Measurements from ENCODE around the gene HARBI1. TPM values are rescaled to one million over a fixed set of nuclear protein-coding genes. Genes with fewer than 3 reads are reported as not detected.
A peak's percentile ranks its signal among the peaks of the same experiment; 100 is the strongest.
"Not testable (repeated sequence)": the region's sequence is repeated elsewhere in the genome, so short reads cannot be mapped to it uniquely, and the experiment has no call there.

HARBI1 gene
- polyA plus RNA-seq, 4 donors: 4.3 to 5.5 (median 5.1) TPM

DNA sequence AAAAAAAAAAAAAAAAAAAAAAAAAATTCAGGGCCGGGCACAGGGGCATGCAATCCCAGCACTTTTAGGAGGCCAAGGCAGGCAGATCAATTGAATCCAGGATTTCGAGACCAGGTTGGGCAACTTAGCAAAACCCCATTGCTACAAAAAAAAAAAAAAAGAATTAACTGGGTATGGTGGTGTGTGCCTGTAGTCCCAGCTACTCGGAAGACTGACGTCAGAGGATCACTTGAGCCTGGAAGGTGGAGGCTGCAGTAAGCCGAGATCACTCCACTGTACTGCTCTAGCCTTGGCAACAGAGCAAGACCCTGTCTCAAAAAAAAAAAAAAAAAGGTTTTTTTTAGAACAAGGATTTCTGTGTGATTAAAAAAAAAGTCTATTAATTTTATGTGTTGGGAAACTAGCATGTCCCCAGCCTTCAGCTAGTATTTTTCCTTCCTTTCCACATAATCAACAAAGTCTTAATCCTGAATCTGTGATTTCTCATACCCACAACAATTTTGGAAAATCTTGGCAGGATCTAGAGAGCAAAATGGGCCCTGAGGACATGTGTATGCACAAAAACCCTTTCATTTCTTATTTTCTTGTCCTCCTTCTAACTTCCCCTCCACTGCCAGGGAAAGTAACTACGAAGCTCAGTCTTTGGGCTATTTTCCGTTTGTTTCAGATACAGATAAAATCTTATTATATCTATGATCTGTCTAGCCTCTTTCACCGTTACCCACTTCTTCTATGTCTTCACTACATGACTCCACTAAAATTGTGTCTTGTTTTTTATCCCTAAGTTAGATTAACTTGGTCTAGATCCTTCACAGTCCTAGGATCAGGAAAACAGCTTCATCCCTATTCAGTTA is 17.5 kb downstream of the HARBI1 start:
- no peak for DNase-seq (ENCODE audit: low read depth in 4 of 4, low spot score in 2 of 4)

GRCh38 chr11:46597609-46598219 is 19.3 kb downstream of the HARBI1 start:
- no peak for DNase-seq (ENCODE audit: low read depth in 4 of 4, low spot score in 2 of 4)

GRCh38 chr11:46597155-46597554 is 19.9 kb downstream of the HARBI1 start:
- DNase-seq (ENCODE audit: low read depth in 4 of 4, low spot score in 2 of 4): no peak

GRCh38 chr11:46594785-46595184 is 22.2 kb downstream of the HARBI1 start:
- no peak for DNase-seq (ENCODE audit: low read depth in 4 of 4, low spot score in 2 of 4)

DNA sequence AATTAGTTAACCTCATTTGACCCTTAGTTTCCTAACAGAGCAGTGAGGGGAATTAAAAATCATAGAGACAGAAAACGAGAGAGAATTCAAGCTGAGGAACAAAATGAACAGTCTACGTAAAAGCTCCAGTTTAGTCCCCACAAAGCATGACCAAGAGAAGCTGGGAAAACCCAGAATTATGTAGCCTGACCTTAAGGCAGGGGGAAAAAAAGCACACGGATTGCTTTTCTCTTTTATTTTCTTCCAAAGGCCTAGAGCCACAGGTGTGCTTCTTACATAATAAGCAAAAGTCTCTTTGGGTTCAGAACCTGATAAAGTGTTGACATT is 22.7 kb downstream of the HARBI1 start:
- DNase-seq (ENCODE audit: low read depth in 4 of 4, low spot score in 2 of 4): no peak

DNA sequence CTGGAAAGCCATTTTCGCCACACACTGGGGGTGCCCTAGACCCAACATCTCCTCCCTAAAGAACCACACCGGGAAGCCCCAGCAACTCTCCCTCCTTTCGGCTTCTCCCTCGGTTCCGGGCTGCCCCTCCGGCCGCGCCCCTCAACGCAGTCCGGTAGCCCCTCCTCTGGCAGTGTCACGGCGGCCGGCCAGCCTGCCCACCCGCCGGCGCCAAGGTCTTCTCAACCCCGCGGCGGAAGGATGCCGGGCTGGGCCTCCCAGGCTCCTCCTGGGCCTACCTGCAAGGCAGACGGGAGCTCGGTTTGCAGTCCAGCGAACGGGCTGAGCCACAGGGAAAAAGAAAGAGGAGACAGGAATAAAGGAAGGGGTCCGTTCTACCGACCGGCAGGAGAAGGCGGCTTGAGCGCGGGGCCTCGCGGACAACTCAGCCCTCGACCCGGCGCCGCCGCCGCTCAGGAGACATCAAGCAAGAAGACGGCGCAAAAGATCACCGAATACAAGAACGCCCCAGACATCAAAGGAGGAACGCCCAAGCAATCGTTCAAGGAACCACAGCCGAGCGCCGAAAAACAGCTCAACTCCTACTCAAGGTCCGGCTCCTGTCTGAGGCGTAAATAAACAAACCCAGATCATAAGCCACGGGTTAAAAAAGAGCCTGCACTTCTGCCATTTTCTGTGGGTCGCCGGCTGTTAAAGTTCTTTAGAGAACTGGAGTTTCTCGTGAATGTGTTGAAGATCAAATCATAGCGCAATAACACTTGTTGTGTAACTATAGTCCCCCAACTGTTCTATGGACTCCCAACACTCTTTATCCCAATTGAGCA is 23.3 kb downstream of the HARBI1 start, which contains the start of gene AMBRA1:
AMBRA1 (minus strand) TSS at position 474 of the 824 bp plus-strand sequence. CDS start 45,643 bp downstream, outside the sequence.
- DNase-seq (ENCODE audit: low read depth in 4 of 4, low spot score in 2 of 4): peak; percentile 73 to 94 (median 81)

DNA sequence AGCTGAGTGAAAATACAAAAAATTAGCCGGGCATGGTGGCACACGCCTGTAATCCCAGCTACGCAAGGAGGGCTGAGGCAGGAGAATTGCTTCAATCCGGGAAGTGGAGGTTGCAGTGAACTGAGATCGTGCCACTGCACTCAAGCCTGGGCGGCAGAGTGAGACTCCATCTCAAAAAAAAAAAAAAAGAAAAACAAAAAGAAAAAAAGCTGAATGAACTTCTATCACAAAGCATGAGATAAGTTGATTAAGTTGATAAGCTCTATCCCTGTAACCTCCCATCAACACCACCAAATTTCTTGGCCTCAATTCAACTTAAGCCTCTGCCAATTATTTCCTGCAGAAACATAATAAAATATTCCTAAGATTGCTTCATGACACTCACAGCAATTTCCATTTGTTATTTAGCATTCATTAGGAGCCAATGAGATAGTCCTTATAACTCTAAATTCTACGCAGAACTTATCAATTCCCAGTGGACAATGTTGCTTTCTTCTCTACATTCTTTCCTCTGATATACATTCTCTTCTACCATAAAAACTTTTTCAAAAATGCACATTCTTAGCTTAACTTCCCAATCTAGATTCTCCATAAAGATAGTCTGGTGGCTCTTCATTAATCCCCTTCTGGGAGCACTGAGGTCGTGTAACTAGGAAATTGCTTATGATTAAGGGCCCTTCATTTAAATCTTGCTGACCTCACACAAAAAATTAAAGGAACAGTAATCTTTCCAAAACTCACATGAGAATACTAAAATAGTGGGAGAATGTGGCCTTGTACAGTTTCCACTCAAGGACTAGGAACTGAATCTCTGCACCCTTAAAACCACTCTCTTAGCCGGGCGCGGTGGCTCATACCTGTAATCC is 26.1 kb downstream of the HARBI1 start:
- DNase-seq (ENCODE audit: low read depth in 4 of 4, low spot score in 2 of 4): no peak

GRCh38 chr11:46588915-46589314 is 28.1 kb downstream of the HARBI1 start:
- no peak for DNase-seq (ENCODE audit: low read depth in 4 of 4, low spot score in 2 of 4)

GRCh38 chr11:46588131-46588530 is 28.9 kb downstream of the HARBI1 start:
- DNase-seq (ENCODE audit: low read depth in 4 of 4, low spot score in 2 of 4): no peak

DNA sequence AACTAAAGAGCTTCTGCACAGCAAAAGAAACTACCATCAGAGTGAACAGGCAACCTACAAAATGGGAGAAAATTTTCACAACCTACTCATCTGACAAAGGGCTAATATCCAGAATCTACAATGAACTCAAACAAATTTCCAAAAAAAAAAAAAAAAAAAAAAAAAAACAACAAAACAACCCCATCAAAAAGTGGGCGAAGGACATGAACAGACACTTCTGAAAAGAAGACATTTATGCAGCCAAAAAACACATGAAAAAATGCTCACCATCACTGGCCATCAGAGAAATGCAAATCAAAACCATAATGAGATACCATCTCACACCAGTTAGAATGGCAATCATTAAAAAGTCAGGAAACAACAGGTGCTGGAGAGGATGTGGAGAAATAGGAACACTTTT is 33.5 kb downstream of the HARBI1 start:
- not testable (repeated sequence) for DNase-seq (ENCODE audit: low read depth in 4 of 4, low spot score in 2 of 4)

GRCh38 chr11:46582588-46582987 is 34.4 kb downstream of the HARBI1 start:
- DNase-seq (ENCODE audit: low read depth in 4 of 4, low spot score in 2 of 4): no peak

DNA sequence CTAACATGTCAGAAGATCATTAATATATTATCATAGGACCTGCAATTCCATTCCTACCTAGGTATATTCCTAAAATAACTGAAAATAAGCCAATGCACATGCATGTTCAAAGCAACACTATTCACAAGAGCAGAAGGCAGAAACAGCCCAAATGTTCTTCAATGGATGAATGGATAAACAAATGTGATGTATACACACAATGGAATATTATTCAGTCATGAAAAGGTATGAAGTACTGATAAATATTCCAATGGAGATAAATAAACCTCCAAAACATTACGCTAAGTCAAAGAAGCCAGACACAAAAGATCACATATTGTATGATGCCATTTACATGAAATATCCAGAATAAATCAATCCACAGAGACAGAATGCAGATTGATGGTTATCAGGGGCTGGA is 40.0 kb downstream of the HARBI1 start:
- DNase-seq (ENCODE audit: low read depth in 4 of 4, low spot score in 2 of 4): no peak

- no peak for DNase-seq (ENCODE audit: low read depth in 4 of 4, low spot score in 2 of 4)
Measured at GRCh38 chr11:46574656-46575055, 42.4 kb downstream of the HARBI1 start.

DNA sequence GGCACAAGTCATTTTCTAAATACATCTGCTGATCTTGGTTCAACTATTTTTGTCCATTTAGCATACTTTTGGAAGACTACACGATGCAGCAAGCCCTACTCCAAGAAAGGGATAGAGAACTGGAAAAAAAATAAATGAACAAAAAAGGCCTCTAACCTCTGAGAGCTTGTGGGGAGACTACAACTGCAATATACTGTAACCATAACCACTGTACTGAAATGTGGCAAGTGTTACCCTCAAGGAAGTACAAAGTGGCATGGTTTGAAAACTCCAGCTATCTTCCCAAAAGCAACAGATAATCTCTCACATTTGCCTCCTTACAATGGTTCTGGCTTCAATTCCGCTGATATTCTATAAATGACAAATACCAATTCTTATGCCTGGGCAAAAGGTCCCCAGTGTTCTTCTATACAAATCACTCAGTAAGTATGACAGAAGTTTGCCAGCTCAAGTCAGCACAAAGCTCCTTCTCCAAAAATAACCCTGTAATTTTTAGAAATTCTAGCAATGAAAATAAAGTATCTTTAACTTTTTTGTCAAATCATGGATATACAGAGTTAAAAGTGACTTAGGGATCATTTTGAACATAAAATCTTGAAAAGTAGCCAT is 46.1 kb downstream of the HARBI1 start:
- no peak for DNase-seq (ENCODE audit: low read depth in 4 of 4, low spot score in 2 of 4)

DNA sequence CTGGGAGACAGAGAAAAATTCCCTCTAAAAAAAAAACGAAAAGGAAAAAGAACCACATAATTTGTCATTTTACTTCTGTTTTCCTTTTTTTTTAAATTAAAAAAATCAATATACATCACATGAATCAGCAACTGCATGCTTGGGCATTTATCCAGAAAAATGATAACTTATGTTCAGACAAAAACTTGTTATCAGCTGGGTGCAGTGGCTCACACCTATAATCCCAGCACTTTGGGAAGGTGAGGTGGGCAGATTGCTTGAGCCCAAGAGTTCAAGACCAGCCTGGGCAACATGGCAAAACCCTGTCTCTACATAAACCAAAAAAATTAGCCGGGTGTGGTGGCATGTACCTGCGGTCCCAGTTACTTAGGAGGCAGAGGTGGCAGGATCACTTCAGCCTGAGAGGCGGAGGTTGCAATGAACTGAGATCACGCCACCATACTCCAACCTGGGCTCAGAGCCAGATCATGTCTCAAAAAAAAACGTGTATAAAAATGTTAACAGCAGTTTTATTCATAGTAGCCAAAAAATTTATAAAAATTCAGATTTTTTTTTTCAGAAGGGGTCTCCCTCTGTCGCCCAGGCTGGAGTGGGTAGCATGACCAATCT is 51.7 kb downstream of the HARBI1 start:
- no peak for DNase-seq (ENCODE audit: low read depth in 4 of 4, low spot score in 2 of 4)

DNA sequence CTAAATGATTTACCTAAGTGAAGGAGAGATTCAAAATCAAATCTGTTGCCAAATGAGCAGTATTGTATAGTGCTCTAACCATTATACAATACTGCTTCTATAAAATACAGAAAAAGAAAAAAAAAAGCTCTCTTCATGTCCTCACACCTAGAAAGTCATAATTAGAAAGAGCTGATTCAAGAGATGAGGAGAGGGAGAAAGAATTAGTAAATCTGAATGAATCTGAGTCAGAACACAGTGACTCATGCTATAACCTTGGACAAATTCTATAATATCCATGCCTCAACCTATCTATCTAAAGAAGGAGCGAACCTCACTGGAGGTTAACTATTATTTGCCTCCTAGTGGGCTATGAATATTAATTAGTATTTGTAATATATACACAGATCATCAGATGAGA is 52.6 kb downstream of the HARBI1 start:
- no peak for DNase-seq (ENCODE audit: low read depth in 4 of 4, low spot score in 2 of 4)

DNA sequence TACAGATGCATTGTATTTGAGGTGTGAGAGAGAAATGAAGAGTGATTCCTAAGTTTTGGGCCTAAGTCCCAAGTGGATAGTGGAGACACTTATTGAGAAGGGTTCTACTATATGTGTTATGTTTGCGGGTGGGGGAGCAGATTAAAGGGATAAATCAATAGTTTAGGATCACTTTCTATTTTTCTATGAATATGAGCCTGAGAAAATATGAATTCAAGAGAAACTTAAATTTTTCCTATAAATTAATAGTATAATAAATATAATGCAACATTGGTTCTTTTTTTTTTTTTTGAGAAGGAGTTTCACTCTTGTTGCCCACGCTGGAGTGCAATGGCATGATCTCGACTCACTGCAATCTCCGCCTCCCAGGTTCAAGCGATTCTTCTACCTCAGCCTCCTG is 54.5 kb downstream of the HARBI1 start:
- no peak for DNase-seq (ENCODE audit: low read depth in 4 of 4, low spot score in 2 of 4)

DNA sequence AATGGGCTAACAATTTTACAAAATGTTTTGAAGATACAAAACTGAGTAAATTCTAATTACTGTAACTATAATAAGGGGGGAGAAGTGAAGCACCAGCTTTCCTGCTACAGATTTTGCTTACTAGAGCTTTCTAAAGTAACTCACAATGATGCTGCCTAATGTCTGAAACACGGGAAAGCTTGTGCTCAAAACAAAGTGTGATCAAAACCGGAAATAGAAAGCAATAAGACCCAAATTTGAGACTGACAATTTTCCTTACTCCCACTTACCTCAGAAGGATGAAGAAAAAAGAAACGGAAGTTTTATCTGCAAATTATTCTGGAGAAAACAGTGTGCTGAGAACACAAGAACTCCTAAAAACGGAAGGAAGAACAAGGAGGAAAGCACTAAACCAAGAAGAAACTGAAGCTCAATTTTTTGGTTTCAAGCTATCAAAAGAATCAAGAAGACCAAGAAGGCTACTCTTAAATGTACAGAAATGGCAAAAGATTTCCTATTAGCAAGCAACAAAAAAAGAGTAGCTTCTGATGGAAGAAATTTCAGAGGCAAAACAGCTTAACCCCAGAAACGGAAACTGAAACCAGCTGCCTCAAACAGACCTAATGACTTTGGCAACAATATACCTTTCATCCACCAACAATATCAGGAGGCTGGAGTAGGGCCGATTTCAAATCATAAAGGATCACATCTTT is 56.6 kb downstream of the HARBI1 start:
- no peak for DNase-seq (ENCODE audit: low read depth in 4 of 4, low spot score in 2 of 4)

GRCh38 chr11:46559815-46560214 is 57.2 kb downstream of the HARBI1 start:
- DNase-seq (ENCODE audit: low read depth in 4 of 4, low spot score in 2 of 4): no peak
